Erythroblast (primary cell): ENCODE measurements around the gene SPTBN1.

Experiments used
- GATA1 ChIP-seq: IDR thresholded peaks from 2 replicates; pipeline ENCODE4 v1.6.1; 2011; ENCODE audit warnings: low read depth, mild to moderate bottlenecking, control low read depth, low read length, moderate library complexity
- POLR2A ChIP-seq: IDR thresholded peaks from 2 replicates; pipeline ENCODE4 v1.6.1; 2011; ENCODE audit warnings: mild to moderate bottlenecking, low read length

GRCh38 chr2:54653572-54654204, 197.6 kb downstream of the SPTBN1 start:
- TF ChIP-seq POLR2A, result no peak
- no peak for TF ChIP-seq GATA1
